Measurements from ENCODE around the gene EVL.

DNA sequence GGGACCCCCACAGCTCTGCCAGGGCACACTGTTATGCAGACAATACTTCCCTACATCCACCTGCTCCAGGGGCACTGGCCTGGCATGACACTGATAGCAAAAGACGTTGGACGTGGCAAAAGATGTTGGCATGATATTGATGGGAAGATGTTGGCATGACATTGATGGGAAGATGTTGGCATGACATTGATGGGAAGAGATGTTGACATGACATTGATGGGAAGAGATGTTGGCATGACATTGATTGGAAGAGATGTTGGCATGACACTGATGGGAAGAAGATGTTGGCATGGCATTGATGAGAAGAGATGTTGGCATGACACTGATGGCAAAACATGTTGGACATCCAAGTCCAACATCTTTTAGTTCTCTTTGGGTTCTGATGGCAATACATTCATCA is 105.7 kb downstream of the EVL start:
- TF ChIP-seq POLR2A (IDR thresholded peaks at IDR 0.05; ENCODE audit: low read length) (no peak), GATA1 (IDR thresholded peaks at IDR 0.05; ENCODE audit: low read depth, low read length) (no peak)
